OCI-LY7 (cell line): Measurements from ENCODE around the gene MRPL23.

Source experiments
- CTCF ChIP-seq: fragments of 200-600 bp; sonication (generic); conservative IDR thresholded peaks from 2 replicates; pipeline ENCODE4 v1.5.1; 2014; ENCODE audit warnings: mild to moderate bottlenecking, antibody characterized with exemption, low read length, moderate library complexity, mixed read lengths
- EZH2phosphoT487 ChIP-seq: fragments of 200-600 bp; sonication (generic); IDR thresholded peaks from 2 replicates; pipeline ENCODE4 v1.6.1; 2018; ENCODE audit warnings: low read depth, borderline replicate concordance, mild to moderate bottlenecking, mixed run types, antibody characterized with exemption, low read length, moderate library complexity, mixed read lengths

- TF ChIP-seq CTCF: no peak
- TF ChIP-seq EZH2phosphoT487: no peak
These were observed 20.7 kb upstream of the MRPL23 start for GRCh38 chr11:1926156-1927025.
